Neural crest cell (in vitro differentiated cells): Measurements from ENCODE around the gene ART4. TPM values are rescaled to one million over a fixed set of nuclear protein-coding genes. Genes with fewer than 3 reads are reported as not detected.
A peak's percentile ranks its signal among the peaks of the same experiment; 100 is the strongest.

Experiments
- DNase-seq: peaks from one replicate; pipeline ENCODE4 v3.0.0; 2021; ENCODE audit warnings: low read depth, mixed read lengths, low spot score
- H3K27ac Mint-ChIP-seq: one replicate; pipeline ENCODE4 v1.8.0; 2021; ENCODE audit warnings: mild to moderate bottlenecking, mixed read lengths; ENCODE audit not compliant: unreplicated experiment
- H3K27me3 Mint-ChIP-seq: 2 replicates; pipeline ENCODE4 v1.8.0; 2021; ENCODE audit warnings: low read depth, mild to moderate bottlenecking, mixed read lengths
- H3K36me3 Mint-ChIP-seq: 2 replicates; pipeline ENCODE4 v1.8.0; 2021; ENCODE audit warnings: low read depth, mild to moderate bottlenecking, mixed read lengths
- H3K4me1 Mint-ChIP-seq: 2 replicates; pipeline ENCODE4 v1.8.0; 2021; ENCODE audit warnings: mixed read lengths
- H3K4me3 Mint-ChIP-seq: one replicate; pipeline ENCODE4 v1.8.0; 2021; ENCODE audit warnings: mild to moderate bottlenecking, mixed read lengths
- H3K9me3 Mint-ChIP-seq: 2 replicates; pipeline ENCODE4 v1.8.0; 2021; ENCODE audit warnings: mixed read lengths
- CTCF ChIP-seq: fragments of 200-600 bp; sonication (generic); conservative IDR thresholded peaks from 2 replicates; pipeline ENCODE4 v1.5.0; 2021; ENCODE audit warnings: antibody characterized with exemption, mild to moderate bottlenecking
- total RNA-seq: library from RNA; stranded (reverse); gene quantifications from 2 replicates; pipeline ENCODE4 v1.2.1, GENCODE V29; 2021

ART4 gene
- total RNA-seq, 1 donor from 2014 or later: not detected

GRCh38 chr12:14775636-14775980, 67.7 kb downstream of the ART4 start:
- Mint-ChIP-seq H3K27me3 (peaks cover 12% of the 10 kb centered on the region), H3K4me3 (peak overlapping the region; percentile 98), H3K4me1 (peaks cover 61% of the 10 kb centered on the region), H3K36me3 (no peaks in the 10 kb centered on the region), H3K27ac (no peak overlapping the region), H3K9me3 (no peaks in the 10 kb centered on the region)
- TF ChIP-seq CTCF: no peak
- no peak for DNase-seq

Other genes with a start within 250 kb of the ART4 start
- gene GUCY2C, start 146.9 kb downstream of the ART4 start, total RNA-seq: not detected in 2 replicates
- 101 and 109 TPM in 2 replicates for gene WBP11, start 40.0 kb downstream of the ART4 start, total RNA-seq
- gene C12orf60, start 39.9 kb downstream of the ART4 start, total RNA-seq: 2.5 and 2.9 TPM in 2 replicates
- gene SMCO3, start 29.3 kb downstream of the ART4 start, total RNA-seq: not detected in 2 replicates
- not detected in 2 replicates for gene MGP, start 42.3 kb upstream of the ART4 start, total RNA-seq
- not detected in 2 replicates for gene ERP27, start 95.0 kb upstream of the ART4 start, total RNA-seq
- 1.2 and 1.5 TPM in 2 replicates for gene ARHGDIB, start 118.1 kb upstream of the ART4 start, total RNA-seq
- not detected in 2 replicates for gene PDE6H, start 129.5 kb upstream of the ART4 start, total RNA-seq